CD4-positive, alpha-beta T cell treated with Interleukin-12 subunit alpha and Interleukin-12 subunit beta, for 1 hour (primary cell): ENCODE results near the gene UNC5A.

Experiments
- DNase-seq: peaks from one replicate; pipeline ENCODE4 v3.0.0-alpha.2; 2020

Gene UNC5A

DNA sequence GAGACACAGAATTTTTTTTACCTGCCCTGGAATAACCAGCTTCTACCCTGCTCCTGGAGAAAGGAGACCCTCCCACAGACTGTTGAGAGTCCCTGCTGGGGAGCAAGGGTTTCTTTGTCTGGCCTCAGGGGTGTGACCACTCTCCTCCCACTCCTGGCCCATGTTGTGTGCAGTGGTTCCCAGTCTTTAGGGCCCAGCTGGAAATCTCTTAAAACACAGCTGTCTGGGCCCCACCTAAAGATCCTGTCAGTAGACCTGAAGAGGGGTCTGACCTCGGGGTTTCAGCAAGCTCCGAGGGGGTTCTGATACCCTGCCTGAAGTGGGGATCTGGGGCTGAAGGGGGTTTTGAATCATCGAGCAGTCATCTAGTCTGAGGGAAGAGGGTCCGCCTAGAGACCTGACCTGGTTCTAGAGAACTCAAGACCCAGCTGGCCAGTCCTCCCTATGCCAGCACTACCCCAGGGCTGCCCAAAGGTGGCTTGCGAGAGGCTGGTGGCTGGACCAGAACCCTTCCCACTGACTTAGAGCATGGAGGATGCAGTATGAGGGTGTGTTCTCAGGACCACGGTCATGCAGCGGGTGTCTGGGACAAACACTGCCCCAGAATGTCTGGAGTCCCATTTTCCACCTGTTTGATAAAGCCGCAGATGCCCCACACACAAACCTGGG is 8.1 kb upstream of the UNC5A start:
- no peak for DNase-seq

DNA sequence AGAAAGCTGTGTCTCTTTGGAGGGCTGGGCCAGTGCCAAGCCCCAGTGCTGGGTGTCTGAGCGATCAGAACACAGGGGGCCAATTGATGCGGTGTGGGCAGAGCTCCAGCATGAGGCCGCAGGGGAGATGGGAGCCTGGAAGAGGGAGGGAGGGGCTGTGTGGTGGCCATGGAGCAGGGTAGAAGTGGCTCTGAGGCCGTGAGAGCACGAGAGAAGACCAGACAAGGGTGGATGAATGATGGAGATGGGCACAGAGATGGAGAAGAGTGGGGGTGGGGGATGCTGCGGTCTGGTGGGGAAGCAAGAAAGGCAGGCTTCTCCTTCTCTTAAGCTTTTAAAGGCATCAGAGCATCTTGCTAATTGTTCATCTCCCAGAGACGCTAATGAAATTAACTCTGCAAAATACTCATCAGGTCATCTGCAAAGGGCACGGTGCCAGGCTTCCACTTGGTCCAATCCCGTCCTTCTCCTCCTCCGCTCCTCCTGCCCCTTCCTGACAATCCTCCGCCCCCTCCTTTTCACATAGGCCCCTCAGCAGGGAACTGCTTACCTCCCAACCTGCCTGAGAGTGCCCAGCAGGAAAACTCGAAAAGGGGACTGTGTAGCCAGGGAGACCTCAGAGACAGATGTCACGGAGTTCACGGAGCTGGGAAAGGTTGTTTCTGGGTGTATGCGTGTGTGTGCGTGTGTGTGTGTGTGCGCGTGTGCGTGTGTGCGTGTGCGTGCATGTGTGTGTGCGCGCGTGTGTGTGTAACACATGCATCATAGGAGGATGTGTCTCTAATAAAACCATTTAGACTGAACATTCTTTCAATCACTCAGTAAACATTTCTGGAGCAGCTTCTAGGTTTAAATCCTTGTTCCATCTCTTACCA is 7.1 kb upstream of the UNC5A start:
- DNase-seq: no peak

DNA sequence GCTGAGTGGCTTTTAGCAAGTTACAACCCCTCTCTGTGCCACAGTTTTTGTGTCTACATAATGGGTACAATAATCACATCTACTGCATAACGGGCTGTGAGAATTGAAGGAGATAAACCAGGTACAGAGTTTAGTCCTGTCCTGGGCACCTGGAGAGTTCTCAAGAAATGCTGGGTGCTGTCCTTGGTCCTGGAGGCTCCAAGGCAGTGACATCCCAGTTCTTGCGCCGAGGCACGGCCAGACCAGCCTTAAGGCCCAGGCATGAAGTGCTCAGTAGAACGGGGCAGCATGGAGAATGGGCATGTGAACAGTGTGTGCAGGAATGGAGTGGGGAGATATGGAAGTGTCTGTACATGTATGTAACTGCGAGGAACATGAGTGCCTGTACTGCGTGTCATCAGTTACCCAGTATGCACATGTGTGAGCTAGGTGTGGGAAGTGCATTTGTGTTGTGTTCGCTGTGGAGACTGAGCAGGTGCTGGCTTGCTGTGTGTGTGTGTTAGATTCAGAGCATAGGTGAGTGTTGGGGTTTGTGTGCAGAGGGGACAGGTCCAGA is 6.3 kb upstream of the UNC5A start:
- DNase-seq: no peak

DNA sequence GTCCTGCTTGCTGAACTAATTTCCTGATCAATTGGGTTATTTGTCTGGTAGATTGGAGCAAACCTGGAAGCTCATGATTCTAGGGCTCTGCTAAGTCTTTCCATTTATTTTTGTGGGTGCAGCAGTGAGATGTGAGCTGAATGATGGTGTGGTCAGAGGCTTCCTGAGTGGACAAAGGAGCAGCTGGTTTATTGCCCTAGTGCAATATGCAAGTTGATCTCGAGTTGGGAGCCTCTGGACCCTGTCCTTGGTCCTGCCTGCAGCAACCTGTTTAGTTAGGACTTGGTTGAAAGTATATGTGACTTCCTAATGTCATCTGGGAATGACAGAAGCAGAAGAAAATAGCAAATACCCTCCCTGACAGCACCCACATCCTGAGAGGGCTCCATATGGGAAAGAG is 4.2 kb upstream of the UNC5A start:
- no peak for DNase-seq

DNA sequence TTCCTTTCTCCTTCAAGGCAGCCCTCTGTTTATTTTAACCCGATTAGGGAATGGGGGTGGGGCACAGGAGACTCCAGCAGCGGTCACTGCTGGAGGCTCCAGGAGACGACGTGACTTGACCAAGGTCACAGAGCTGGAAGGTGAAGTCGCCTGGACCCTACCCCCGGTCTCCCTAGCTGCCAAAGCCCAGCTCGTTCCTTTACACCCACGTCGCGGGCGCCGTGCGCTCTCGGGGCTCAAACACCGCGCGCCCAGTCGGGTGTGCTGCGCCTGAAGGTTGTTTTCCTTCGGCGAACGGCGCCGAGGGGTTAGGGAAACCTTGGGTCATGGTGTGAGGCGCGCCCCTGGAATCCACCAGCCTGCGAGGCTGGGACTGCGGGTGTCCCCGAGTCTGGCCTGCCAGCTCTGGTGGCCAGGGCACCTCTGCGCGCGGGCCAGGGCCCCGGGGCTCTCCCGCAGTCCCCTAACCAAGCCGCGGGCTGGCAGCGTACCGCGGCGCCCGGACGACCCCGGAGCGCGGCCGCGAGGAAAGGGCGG is 747 bp upstream of the UNC5A start:
- no peak for DNase-seq

DNA sequence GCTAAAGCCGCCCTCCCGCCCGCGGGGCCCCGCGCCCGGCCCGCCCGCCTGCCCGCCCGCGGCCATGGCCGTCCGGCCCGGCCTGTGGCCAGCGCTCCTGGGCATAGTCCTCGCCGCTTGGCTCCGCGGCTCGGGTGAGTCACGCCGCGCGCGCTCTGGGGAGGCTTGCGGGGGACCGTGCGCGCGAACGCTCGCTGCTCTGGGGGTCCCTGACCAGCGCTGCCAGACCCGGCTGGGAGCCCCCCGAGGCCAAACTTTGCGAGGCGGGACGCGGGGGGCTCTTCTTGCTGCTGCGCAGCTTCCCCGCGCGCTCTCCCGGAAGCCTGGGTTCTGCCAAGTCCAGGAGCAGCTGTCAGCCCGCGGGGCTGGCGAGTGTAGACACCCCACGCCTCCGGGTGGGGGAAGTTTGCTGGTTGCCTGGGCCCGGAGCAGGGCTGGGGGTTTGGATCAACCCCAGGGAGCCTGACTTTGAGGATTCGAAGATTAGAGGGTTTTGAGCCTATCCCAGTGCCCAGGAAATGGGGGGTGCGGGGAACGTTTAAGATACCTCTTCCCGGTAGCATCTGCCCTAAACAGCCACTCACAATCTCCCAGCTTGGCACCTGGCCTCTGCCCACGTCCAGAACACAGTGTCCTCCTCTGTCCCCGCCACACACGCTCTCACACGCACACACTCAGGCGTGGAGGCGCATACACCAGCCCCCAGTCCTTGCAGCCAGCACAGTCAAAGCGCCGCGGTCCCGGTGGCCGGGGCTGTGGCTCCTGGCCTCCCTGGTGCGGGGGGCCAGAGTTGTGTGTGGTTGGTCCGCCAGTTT is 535 bp downstream of the UNC5A start:
- no peak for DNase-seq

DNA sequence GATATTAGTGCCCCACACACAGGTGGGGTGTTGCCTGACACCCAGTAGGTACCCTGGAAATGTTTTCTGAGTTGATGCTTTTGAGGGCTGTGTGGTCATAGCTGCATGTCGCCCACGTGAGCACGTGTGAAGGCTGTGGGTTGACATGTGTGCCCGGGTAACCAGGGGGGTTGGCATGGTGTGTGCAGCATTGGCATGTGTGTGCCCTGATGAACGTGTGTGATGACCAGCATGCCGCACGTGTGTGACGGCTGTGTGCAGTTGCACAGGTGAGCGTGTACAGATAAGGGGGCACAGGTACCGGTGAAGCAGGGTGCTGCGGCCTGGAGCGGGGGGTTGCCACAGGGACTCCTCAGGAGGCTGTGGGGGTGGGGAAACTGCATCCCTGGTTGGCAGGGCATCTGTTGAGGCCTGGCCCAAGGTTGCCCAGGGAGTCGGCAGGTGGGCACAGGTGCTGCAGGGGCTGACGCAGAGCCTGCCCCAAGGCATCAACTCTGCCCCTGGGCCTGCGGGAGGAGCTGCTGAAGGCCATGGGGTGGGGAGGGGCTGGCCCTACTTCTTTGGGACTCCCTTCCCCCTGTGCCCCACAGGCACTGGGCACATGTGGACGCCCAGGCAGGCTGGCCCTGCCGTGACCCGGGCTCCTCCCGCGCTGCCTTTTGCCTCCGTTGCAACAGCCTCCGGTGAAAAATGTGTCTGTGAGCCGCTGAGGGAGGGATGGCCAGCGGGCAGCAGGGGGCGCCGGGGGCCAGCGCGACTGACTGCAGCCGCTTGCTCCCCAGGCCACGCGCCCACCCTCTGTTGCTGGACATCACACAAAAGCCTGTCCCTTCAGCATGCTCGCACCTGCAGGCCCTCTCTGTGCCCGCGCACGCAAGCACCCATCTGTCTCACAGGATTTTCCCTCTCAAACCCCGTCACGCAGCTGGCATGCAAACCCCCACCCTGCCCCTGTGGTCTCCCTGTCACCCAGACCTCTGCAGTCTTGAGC is 2.2 kb downstream of the UNC5A start:
- DNase-seq: no peak

DNA sequence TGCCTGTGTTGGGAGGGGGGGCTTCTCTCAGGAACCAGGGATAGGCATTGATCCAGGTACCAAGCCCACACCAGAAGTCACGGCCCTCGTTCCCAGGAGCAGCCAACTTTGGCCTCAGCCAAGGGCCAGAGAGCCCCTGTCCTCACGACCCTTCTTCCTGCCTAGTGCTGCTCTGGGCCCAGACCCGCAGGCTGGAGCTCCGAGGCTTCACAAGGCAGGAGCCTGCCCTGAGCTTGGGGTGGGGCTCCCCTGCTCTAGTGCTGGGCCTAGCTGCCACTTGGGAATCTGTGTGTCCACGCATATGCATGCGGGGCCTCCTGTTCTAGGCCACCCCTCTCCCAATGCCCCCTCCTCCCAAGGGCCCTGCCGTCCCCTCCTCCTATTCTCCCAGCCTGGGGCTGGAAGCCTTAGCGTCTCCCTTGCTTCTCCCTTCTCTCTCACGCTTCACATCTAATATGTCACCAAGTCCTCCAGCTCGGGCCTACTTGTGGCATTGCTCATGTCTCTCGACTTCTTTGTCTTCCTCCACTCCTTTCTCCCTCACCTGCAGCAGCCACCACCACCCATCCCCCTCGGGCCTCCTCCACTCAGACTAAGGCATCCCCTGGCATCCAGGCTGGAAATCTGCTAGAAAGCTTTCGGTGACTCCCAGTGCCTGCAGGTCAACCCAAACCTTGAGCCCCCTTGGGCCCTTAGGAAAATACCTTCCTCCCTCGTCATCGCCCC is 3.4 kb downstream of the UNC5A start:
- no peak for DNase-seq

DNA sequence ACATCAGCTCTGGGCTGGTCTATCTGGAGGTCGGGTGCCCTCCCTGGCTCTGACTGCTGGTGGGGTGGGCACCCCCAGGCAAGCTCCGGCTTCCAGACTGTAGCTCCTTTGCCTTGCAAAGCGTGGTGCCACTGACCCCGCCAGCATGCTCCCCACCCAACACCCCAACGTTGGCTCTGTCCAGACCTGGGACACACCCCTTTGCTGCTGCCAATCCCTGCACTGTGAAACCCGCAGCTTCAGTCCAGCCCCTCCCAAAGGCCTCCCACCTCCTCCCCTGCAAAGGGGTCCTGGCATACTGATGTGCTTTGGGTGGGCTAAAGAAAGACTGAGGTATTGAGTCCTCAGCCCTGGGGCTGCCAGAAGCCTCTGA is 3.9 kb downstream of the UNC5A start:
- DNase-seq: no peak

DNA sequence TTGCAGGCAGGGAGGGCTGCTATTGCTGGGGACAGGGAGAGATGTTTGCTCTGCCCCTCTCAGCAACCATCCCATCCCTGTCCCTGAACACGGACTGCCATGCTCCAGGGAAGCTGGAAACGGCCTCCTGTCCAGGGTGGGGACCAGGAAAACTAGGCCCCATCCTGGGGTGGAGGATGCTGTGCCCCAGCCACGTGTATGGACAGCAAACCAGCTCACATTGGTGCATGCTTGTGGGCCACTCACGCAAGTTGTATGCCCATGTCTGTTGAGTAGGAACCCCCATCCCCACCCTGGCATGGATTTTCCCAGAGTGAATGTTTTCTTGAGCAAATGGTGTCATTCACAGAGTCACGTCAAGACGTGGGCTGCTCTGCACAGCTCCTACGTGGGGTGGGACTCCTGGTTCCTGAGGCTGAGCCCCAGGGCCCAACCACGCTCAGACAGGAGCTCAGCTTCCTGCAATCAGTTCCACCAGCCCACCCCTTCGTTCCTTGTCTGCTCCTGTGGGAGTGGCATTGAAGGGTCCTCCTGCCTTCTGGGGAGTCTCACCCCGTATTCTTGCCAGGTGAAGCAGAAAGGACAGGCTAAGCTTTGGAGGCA is 4.6 kb downstream of the UNC5A start:
- no peak for DNase-seq

DNA sequence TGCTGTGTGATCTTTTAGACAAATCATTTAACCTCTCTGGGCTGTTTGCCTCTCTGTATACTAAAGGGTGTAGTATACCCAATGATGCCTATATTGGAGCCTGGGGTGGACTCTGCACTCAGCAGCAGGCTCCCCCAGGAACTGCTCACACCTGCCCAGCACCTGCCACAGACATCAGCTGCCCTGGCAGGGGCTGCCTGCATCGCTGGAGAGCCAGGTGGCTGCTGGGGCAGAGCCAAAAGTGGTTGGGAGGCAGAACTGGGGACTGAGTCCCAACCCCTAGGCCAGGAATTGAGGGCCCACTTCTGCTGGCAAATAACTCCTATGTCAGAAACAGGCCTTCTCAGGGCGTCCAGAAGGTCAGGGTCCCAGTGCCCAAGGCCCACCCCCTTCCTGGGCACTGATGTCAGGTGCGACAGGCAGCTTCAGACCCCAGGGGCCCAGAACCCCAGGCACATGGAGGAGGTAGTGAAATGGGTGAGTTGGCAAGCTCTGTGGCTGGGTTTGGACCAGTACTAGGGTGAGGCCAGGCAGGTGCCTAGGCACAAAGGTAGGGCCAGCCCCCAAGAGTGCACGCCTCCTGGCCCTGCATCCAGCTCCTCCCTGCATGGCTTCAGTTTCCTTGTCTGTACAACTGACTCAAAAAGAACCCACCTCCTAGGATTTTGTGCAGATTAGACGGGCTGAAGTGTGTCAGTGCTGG is 5.8 kb downstream of the UNC5A start:
- DNase-seq: no peak

DNA sequence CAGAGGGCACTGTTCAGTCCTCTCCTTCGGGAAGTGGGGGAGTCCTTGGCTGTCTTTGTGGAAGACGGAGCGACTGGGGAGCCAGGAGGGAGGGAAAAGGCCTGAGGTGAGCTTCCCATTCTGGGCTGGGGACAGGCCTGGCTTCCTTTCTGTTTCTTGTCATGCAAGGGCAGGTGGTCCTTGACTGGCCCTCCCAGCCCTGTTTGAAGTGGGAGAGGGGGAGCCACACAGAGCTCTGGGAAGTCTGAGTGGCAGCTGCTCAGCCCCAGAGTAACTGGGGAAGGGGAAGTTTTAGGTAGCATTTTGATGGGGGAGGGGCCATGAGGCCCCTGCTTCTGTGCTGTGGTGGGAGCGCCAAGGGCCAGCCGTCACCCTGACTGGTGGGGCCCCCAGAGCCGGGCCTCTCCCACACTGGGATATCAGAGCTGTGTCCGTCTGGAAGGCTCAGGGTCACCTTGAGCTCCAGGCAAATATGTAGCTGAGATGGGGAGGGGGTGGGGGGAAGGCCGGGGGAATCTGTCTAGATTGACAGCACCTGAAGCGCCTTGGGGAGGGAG is 6.5 kb downstream of the UNC5A start:
- no peak for DNase-seq

DNA sequence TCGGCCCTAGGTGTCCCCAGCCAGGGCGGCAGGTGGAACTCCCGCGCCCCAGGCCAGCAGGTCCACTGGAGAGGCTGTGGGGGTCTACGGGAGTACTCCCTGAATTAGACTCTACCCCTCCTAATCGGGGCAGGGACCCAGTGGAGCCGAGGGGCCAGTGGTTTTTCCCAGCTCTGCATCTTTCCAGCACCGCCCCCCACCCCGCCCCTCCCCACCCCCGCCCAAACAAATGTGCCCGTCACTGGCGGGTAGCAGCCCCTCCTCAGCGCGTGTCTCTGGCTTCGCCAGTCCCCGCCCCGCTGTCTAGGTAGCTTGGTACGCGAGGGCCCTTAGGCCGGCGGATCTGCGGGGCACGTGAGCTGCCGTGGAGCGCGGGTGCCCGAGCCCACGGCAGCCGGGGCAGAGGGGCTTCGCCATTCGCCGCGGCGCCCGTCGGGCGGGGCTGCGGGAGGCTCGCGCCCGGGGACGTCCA is 7.0 kb downstream of the UNC5A start:
- DNase-seq: no peak

DNA sequence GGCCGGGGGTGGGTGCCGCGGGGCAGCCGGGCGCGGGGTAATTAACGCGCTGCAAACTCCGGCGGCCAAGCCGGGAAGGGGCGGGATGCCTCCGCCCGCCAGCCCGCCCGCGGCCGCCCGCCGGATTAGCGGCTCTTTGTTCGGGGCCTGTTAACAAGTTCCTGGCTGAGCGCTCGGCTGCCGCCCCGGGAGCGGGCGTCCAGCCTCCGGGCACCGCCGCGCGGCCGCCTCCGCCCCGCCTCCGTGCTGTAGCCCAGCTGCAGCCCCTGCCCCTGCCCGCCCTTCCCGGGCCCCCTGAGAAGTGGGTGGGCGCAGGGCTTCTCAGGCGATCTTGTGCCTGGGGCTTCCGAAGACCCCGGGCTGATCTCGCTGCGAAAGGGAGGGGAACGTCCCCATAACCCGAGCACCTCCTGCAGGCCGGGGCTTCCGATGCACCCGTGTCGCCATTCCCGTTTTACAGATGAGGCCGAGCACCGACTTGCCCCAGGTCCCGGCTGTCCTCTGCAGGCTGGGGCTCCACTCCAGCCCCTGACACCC is 7.5 kb downstream of the UNC5A start:
- DNase-seq: peak; percentile 11

DNA sequence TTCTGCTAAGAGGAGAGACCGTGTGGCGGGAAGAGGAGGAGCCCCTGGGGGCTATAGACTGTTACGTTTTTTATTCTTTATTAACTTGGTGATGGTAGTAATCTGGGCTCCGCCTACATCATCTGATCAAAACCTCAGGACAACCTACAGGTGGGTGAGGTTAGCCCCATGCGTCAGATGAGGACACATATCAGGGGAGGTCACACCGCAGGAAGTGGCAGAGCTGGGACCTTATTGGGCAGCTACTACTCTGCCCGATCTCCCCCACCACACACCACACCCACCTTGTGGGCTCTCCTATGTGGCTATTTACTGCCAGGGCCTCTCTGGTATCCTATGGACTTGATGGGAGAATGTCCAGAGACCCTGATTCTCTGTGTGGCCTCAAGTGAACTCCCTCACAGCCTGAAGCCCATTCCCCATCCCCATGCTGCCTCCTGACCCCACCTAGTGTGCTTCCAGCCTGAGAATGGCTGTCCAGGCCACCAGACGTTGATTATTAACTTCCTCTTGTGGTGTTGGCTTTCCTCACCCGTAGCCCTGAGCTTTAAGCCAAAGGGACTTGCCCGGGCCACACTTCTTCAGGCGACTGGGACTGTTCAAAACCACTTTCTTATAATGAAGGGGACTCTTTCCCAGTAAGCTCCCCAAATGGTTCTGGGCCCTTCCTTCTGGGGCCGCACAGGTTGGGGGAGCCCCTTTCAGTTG is 8.2 kb downstream of the UNC5A start:
- DNase-seq: peak; percentile 10

DNA sequence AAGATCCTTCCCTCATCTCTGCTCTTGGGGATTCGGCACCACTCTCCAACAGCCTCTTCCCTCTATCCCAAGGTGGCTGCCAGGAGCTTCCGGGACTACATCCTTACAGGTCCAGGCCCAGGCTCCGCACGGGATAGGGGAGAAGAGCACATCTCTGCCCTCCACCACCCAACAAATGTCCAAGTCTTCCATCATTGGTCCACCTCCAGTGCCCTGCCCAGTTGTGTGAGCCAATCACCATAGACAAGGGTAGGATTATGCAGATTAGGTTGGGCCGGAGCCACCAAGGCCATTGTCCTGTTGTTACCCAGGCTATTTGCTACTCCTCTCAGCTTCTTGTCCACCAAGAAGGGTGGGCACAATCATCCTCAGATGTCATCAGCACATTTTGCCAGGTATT is 9.1 kb downstream of the UNC5A start:
- DNase-seq: no peak

DNA sequence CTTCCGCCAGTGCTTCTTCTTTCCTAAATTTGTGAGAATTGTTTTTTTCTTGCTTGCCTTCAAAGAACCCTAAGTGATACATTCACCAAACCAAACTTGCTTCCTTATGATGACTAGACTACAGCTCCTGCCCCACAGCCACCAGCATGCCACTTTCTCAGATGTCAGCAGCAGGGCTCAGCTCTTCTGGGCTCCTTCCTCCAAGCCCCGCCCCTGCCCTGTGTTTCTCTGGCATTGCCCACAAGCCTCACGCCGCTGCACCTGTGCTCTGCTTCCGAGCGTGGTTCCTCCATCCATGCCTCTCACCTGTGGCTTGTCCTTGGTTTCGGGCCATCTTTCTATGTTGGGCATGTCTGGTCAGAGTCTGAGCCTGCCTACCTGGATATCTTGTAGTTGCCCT is 10.6 kb downstream of the UNC5A start:
- no peak for DNase-seq

DNA sequence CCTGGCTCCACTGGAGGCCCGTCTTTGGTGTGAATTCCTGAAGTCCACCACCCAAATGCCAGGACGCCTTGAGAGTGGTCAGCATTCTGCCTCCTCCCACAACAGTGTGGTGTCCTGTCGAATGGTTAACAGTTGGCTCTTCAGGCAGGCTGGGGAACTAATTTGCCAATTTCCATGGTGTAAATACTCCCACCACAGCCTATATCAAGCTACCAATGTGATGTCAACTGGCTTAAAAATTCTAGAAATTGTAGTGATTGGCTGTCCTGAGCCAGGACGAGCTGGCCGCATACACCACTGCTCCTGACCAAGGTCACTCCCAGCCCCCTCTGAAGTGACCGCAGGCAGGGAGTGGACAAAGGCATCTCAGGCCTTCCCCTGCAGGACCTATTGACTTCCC is 11.1 kb downstream of the UNC5A start:
- DNase-seq: no peak
